HepG2 (cell line): ENCODE measurements around the gene SOX8. TPM values are rescaled to one million over a fixed set of nuclear protein-coding genes. Genes with fewer than 3 reads are reported as not detected.

Source experiments
- ATAC-seq: fragments of 200-7000 bp; cut with Tn5 transposase; 3 replicates; pipeline ENCODE4 v1.9.1; 2020; ENCODE audit warnings: mild to moderate bottlenecking, moderate library complexity
- BruUV-seq: library from RNA; stranded (reverse); fragments of 400-500 nt; replicated peaks from 2 replicates; lab custom pipeline; 2021; lab: Mats Ljungman, UMichigan
- CTCF ChIA-PET: fragments of 300-600 bp; formaldehyde crosslinking; extraction: SDS; loops from one replicate; lab custom pipeline; 2021; ENCODE audit warnings: low total read pairs, inconsistent platforms, low intra/inter-chr PET ratio; lab: Yijun Ruan, JAX
- POLR2A ChIA-PET: fragments of 350-600 bp; sonication (Branson Sonifier 250); formaldehyde crosslinking; loops from one replicate; lab custom pipeline; 2020; ENCODE audit warnings: antibody characterized with exemption, inconsistent platforms; lab: Yijun Ruan, JAX
- DNase-seq: peaks from one replicate; pipeline ENCODE4 v3.0.0-alpha.2; 2015; ENCODE audit warnings: low spot score
- FAIRE-seq: peaks from 3 replicates; lab custom pipeline; 2011; peaks lifted over from hg19 to GRCh38; lab: Jason Lieb, UNC
- H2AFZ ChIP-seq: one replicate; pipeline ENCODE4 v1.6.1; 2011; ENCODE audit warnings: low read length, inconsistent platforms
- H3K27ac ChIP-seq: fragments of 300-600 bp; 3 replicates; pipeline ENCODE4 v1.8.0; 2011; ENCODE audit warnings: mixed run types, mild to moderate bottlenecking, mixed read lengths, low read length, inconsistent platforms; ENCODE audit not compliant: insufficient read depth; ENCODE audit errors: extremely low read length
- H3K27me3 ChIP-seq, 2 experiments: fragments of 200-600 bp in 1 of 2; 2 replicates in 1 of 2; 3 replicates in 1 of 2; pipeline versions ENCODE4 v1.6.0 to v1.8.0; 2011; ENCODE audit warnings: low read length in 2 of 2, mild to moderate bottlenecking in 2 of 2, moderate library complexity in 2 of 2, inconsistent platforms in 1 of 2; ENCODE audit not compliant: insufficient read depth in 2 of 2, control insufficient read depth in 1 of 2
- H3K36me3 ChIP-seq, 2 experiments: fragments of 200-600 bp in 1 of 2; replicated peaks in 1 of 2; 2 replicates in 1 of 2; 3 replicates in 1 of 2; pipeline versions ENCODE4 v1.5.1 to v1.8.0; 2011; ENCODE audit warnings: low read length in 2 of 2, inconsistent platforms in 1 of 2; ENCODE audit not compliant: insufficient read depth in 2 of 2, control insufficient read depth in 1 of 2
- H3K4me1 ChIP-seq: 2 replicates; pipeline ENCODE4 v1.5.1; 2012; ENCODE audit warnings: low read length, inconsistent platforms; ENCODE audit not compliant: insufficient read depth
- H3K4me2 ChIP-seq: 2 replicates; pipeline ENCODE4 v1.6.0; 2011; ENCODE audit warnings: low read depth, low read length, inconsistent platforms
- H3K4me3 ChIP-seq, 3 experiments: fragments of 200-600 bp in 1 of 3; sonication (generic), shearing (Covaris generic) in 1 of 3; replicated peaks in 1 of 3; 2 replicates each; pipeline ENCODE4 v1.5.1; 2011 to 2016; ENCODE audit warnings: low read length in 3 of 3, inconsistent platforms in 2 of 3, low read depth in 2 of 3, mild to moderate bottlenecking in 2 of 3, control low read depth in 1 of 3, mixed read lengths in 1 of 3; ENCODE audit not compliant: insufficient read depth in 1 of 3
- H3K79me2 ChIP-seq: one replicate; pipeline ENCODE4 v1.6.1; 2011; ENCODE audit warnings: low read length, inconsistent platforms; ENCODE audit not compliant: insufficient read depth
- H3K9ac ChIP-seq: 2 replicates; pipeline ENCODE4 v1.6.0; 2011; ENCODE audit warnings: mild to moderate bottlenecking, low read depth, low read length, inconsistent platforms; ENCODE audit not compliant: insufficient read depth
- H3K9me3 ChIP-seq: 2 replicates; pipeline ENCODE4 v1.5.1; 2012; ENCODE audit warnings: mild to moderate bottlenecking, low read length
- H4K20me1 ChIP-seq: 2 replicates; pipeline ENCODE4 v1.6.0; 2011; ENCODE audit warnings: inconsistent platforms, mild to moderate bottlenecking, low read length, moderate library complexity; ENCODE audit not compliant: insufficient read depth
- CERS6 ChIP-seq: sonication (generic); formaldehyde crosslinking; IDR thresholded peaks from 2 replicates; pipeline ENCODE4 v1.5.0; 2020; ENCODE audit warnings: missing genetic modification reagents
- DRAP1 ChIP-seq: IDR thresholded peaks from 2 replicates; pipeline ENCODE4 v1.6.1; 2016; ENCODE audit warnings: missing genetic modification reagents, missing compliant biosample characterization
- HOXD1 ChIP-seq: sonication (generic); formaldehyde crosslinking; IDR thresholded peaks from 2 replicates; pipeline ENCODE4 v1.5.0; 2020; ENCODE audit warnings: missing genetic modification reagents
- KIAA2018 ChIP-seq: sonication (generic); formaldehyde crosslinking; IDR thresholded peaks from 2 replicates; pipeline ENCODE4 v1.5.0; 2020; ENCODE audit warnings: mild to moderate bottlenecking, missing genetic modification reagents, borderline replicate concordance
- NR2C2 ChIP-seq: sonication (generic); formaldehyde crosslinking; IDR thresholded peaks from 2 replicates; pipeline ENCODE4 v1.4.0; 2020; ENCODE audit warnings: missing genetic modification reagents, mild to moderate bottlenecking, moderate library complexity, borderline replicate concordance
- SRSF4 ChIP-seq: fragments of 200-400 bp; formaldehyde crosslinking; IDR thresholded peaks from one replicate; pipeline ENCODE4 v1.6.1; 2018; ENCODE audit warnings: mild to moderate bottlenecking, low read depth, low read length, moderate library complexity; ENCODE audit not compliant: poor library complexity, severe bottlenecking
- TBL1XR1 ChIP-seq: fragments of 150-350 bp; IDR thresholded peaks from 2 replicates; pipeline ENCODE4 v1.6.1; 2014; ENCODE audit warnings: borderline replicate concordance, low read length; ENCODE audit not compliant: partially characterized antibody
- THAP8 ChIP-seq: sonication (generic); formaldehyde crosslinking; IDR thresholded peaks from 2 replicates; pipeline ENCODE4 v1.5.1; 2020; ENCODE audit warnings: missing genetic modification reagents, mild to moderate bottlenecking, borderline replicate concordance
- ZBTB25 ChIP-seq: IDR thresholded peaks from 2 replicates; pipeline ENCODE4 v1.6.1; 2018; ENCODE audit warnings: missing genetic modification reagents
- ZFP36L1 ChIP-seq: sonication (generic); formaldehyde crosslinking; IDR thresholded peaks from 2 replicates; pipeline ENCODE4 v1.8.0; 2022; ENCODE audit warnings: mild to moderate bottlenecking, missing genetic modification reagents, moderate library complexity
- ZNF138 ChIP-seq: sonication (generic); formaldehyde crosslinking; IDR thresholded peaks from 2 replicates; pipeline ENCODE4 v1.5.0; 2020; ENCODE audit warnings: mild to moderate bottlenecking, low read depth, missing genetic modification reagents
- ZNF256 ChIP-seq: sonication (generic); formaldehyde crosslinking; conservative IDR thresholded peaks from 2 replicates; pipeline ENCODE4 v1.4.0; 2020; ENCODE audit warnings: missing genetic modification reagents
- ZNF839 ChIP-seq: sonication (generic); formaldehyde crosslinking; IDR thresholded peaks from 2 replicates; pipeline ENCODE4 v1.4.0; 2020; ENCODE audit warnings: missing genetic modification reagents, mild to moderate bottlenecking, borderline replicate concordance
- ZSCAN12 ChIP-seq: sonication (generic); formaldehyde crosslinking; IDR thresholded peaks from 2 replicates; pipeline ENCODE4 v1.9.0; 2021; ENCODE audit warnings: mild to moderate bottlenecking, missing genetic modification reagents
- WGBS: methylation state at CpG from one replicate; pipeline ENCODE4 v1.1.6; 2017; ENCODE audit warnings: low lambda C conversion rate; 5-methylcytosine and 5-hydroxymethylcytosine counted together
- in situ Hi-C: cut with HindIII; loops from 2 replicates; pipeline ENCODE4 v1.10.0; 2017; ENCODE audit warnings: low pct_unique_long_range_greater_than_20kb; ENCODE audit not compliant: extremely low pct_ligation_motif_present
- intact Hi-C: fragments of 100-400 bp; cut with micrococcal nuclease; formaldehyde crosslinking; loops from one replicate; pipeline ENCODE4 v1.10.0; 2022; ENCODE audit not compliant: unreplicated experiment
- polyA plus RNA-seq, 8 experiments: library from polyadenylated mRNA; depleted of rRNA in 3 of 8; stranded (reverse) in 7 of 8; unstranded in 1 of 8; fragments of >200 nt; fragmentation: Illumina TruSeq in 4 of 8; extraction: Trizol in 4 of 8; gene quantifications; 2 replicates each; pipeline versions ENCODE4 v1.2.1 to v1.2.3, GENCODE V29; 2011 to 2016; ENCODE audit warnings: low read depth in 4 of 8, missing spikeins in 1 of 8, mixed read lengths in 1 of 8; ENCODE audit not compliant: insufficient read depth in 1 of 8
- total RNA-seq, 5 experiments: library from RNA; depleted of rRNA; stranded (reverse); fragments of >200 nt; fragmentation: Illumina TruSeq; extraction: Trizol; gene quantifications; 2 replicates each; pipeline ENCODE4 v1.2.3, GENCODE V29; 2016; ENCODE audit warnings: low read depth in 1 of 5

Gene SOX8
- total and polyA plus RNA-seq, 2 of the 13 experiments (the other 11 are each of a cell fraction or from before 2014, with no cell fraction given) = 0.20 to 0.28 TPM

- H3K9ac ChIP-seq = no peak overlapping the region
- no peak overlapping the region for H3K27ac ChIP-seq
- H2AFZ ChIP-seq = no peak overlapping the region
- BruUV-seq = no TSS peak
- H3K9me3 ChIP-seq = no peaks in the 10 kb centered on the region
- CTCF ChIA-PET = no interaction called here
- ATAC-seq (no peak), FAIRE-seq (no peak), DNase-seq (no peak)
- H3K27me3 ChIP-seq = peaks cover 21 to 87% of the 10 kb centered on the region in 2 experiments
- POLR2A ChIA-PET = no interaction called here
- no peaks in the 10 kb centered on the region for H3K79me2 ChIP-seq
- no CpG with 5 or more reads among the region's 8 CpGs for WGBS
- no peaks in the 10 kb centered on the region for H3K4me1 ChIP-seq
- H4K20me1 ChIP-seq = peaks cover 5% of the 10 kb centered on the region; the same call in 1 of the 2 replicates
- no peak overlapping the region for H3K4me2 ChIP-seq
- no peaks in the 10 kb centered on the region for H3K36me3 ChIP-seq
- H3K4me3 ChIP-seq = no peak overlapping the region
- intact Hi-C loops = no loop called here
- in situ Hi-C loops = no loop called here
- TF ChIP-seq NR2C2 (CRISPR knock-in tag) (no peak), ZNF256 (CRISPR knock-in tag) (no peak), THAP8 (CRISPR knock-in tag) (no peak), HOXD1 (no peak), ZFP36L1 (CRISPR knock-in tag) (no peak), ZNF138 (no peak), TBL1XR1 (no peak), SRSF4 (no peak), CERS6 (CRISPR knock-in tag) (no peak), DRAP1 (no peak), ZNF839 (CRISPR knock-in tag) (no peak), ZSCAN12 (no peak), ZBTB25 (CRISPR knock-in tag) (no peak), KIAA2018 (CRISPR knock-in tag) (no peak)
Measured at GRCh38 chr16:1014221-1014620, 32.7 kb downstream of the SOX8 start.
